PC-9 (cell line): ENCODE data around the gene NUDC. TPM values are rescaled to one million over a fixed set of nuclear protein-coding genes. Genes with fewer than 3 reads are reported as not detected.

Experiments
- BruUV-seq: library from RNA; stranded (reverse); fragments of 400-500 nt; replicated peaks from 2 replicates; lab custom pipeline; 2021; lab: Mats Ljungman, UMichigan
- CTCF ChIA-PET: fragments of 300-600 bp; sonication (Branson Sonifier 250); formaldehyde crosslinking; loops from one replicate; lab custom pipeline; 2022; ENCODE audit warnings: antibody characterized with exemption; lab: Charles Lee
- POLR2A ChIA-PET: fragments of 300-600 bp; sonication (Branson Sonifier 250); formaldehyde crosslinking; loops from one replicate; lab custom pipeline; 2022; ENCODE audit warnings: antibody characterized with exemption; ENCODE audit not compliant: unreplicated experiment; lab: Charles Lee
- DNase-seq, 2 experiments: peaks; one replicate each; pipeline versions ENCODE4 v3.0.0 to v3.0.0-alpha.2; 2015 to 2022; ENCODE audit warnings: mixed read lengths in 1 of 2
- H2AFZ ChIP-seq: fragments of 200-600 bp; sonication (generic); 2 replicates; pipeline ENCODE4 v1.8.1; 2017; ENCODE audit warnings: antibody characterized with exemption
- H3F3A ChIP-seq: fragments of 200-600 bp; sonication (generic); 2 replicates; pipeline ENCODE4 v1.8.1; 2017; ENCODE audit warnings: antibody characterized with exemption, mild to moderate bottlenecking, low read depth; ENCODE audit not compliant: insufficient read depth
- H3K27ac ChIP-seq: fragments of 200-600 bp; sonication (generic); 2 replicates; pipeline ENCODE4 v1.6.1; 2016; ENCODE audit warnings: mixed run types
- H3K27me3 ChIP-seq: fragments of 200-600 bp; sonication (generic); 2 replicates; pipeline ENCODE4 v1.6.1; 2016; ENCODE audit warnings: low read depth, mixed run types; ENCODE audit not compliant: insufficient read depth
- H3K36me3 ChIP-seq: fragments of 200-600 bp; sonication (generic); 2 replicates; pipeline ENCODE4 v1.6.1; 2016; ENCODE audit warnings: low read depth, mixed run types
- H3K4me1 ChIP-seq: fragments of 200-600 bp; sonication (generic); replicated peaks from 2 replicates; pipeline ENCODE4 v1.6.1; 2016; ENCODE audit warnings: mixed run types; ENCODE audit not compliant: insufficient read depth
- H3K4me2 ChIP-seq: fragments of 200-600 bp; sonication (generic); 2 replicates; pipeline ENCODE4 v1.6.1; 2017; ENCODE audit warnings: mixed run types
- H3K4me3 ChIP-seq: fragments of 200-600 bp; sonication (generic); 2 replicates; pipeline ENCODE4 v1.6.1; 2016; ENCODE audit warnings: mixed run types
- H3K79me2 ChIP-seq: fragments of 200-600 bp; sonication (generic); 2 replicates; pipeline ENCODE4 v1.6.1; 2017; ENCODE audit warnings: low read depth, mixed run types
- H3K9me2 ChIP-seq: fragments of 200-600 bp; sonication (generic); 2 replicates; pipeline ENCODE4 v1.8.1; 2017; ENCODE audit warnings: mild to moderate bottlenecking; ENCODE audit not compliant: insufficient read depth
- H3K9me3 ChIP-seq: fragments of 200-600 bp; sonication (generic); 2 replicates; pipeline ENCODE4 v1.8.1; 2016; ENCODE audit warnings: low read depth; ENCODE audit not compliant: insufficient read depth
- H4K20me1 ChIP-seq: fragments of 200-600 bp; sonication (generic); 2 replicates; pipeline ENCODE4 v1.8.1; 2017; ENCODE audit not compliant: insufficient read depth
- EZH2 ChIP-seq: fragments of 200-600 bp; sonication (generic); IDR thresholded peaks from 2 replicates; pipeline ENCODE4 v1.8.0; 2017; ENCODE audit warnings: antibody characterized with exemption, low read depth
- intact Hi-C: fragments of 100-400 bp; cut with micrococcal nuclease; formaldehyde crosslinking; loops from one replicate; pipeline ENCODE4 v1.10.0; 2022; ENCODE audit not compliant: unreplicated experiment
- total RNA-seq: library from RNA; stranded (reverse); gene quantifications from 2 replicates; pipeline ENCODE4 v1.2.3, GENCODE V29; 2021
- TF ChIP-seq, protein P1 (sequence below): fragments of 200-600 bp; sonication (generic); conservative IDR thresholded peaks from 2 replicates; pipeline ENCODE4 v1.6.1; 2017; ENCODE audit warnings: mixed run types, antibody characterized with exemption, mild to moderate bottlenecking, moderate library complexity

NUDC gene
- total RNA-seq, 1 experiment from 2014 or later: 104 TPM

DNA sequence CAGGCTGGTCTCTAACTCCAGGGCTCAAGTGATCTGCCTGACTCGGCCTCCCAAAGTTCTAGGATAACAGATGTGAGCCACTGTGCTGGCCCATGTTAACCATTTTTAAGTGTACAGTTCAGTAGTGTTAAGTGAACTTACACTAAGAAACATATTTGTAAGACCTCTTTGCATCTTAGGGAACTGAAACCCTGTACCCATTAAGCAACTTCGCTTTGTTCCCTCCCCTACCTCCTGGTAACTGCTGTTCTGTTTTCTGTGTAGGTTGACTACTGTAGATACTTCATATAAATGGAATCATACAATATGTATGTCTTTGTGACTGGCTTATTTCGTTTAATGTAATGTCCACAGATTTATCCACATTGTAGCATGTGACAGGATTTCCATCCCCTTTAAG is 11.0 kb downstream of the NUDC start:
- H3K36me3 ChIP-seq: 0 out of 2 replicates have a peak, but pooled peaks cover 9% of the 10 kb centered on the region
- H3K27ac ChIP-seq: no peak overlapping the region
- POLR2A ChIA-PET: no interaction called here
- CTCF ChIA-PET: no interaction called here
- H3K27me3 ChIP-seq: no peaks in the 10 kb centered on the region
- H3K9me2 ChIP-seq: no peaks in the 10 kb centered on the region
- intact Hi-C loops: no loop called here
- TF ChIP-seq, protein P1, sequence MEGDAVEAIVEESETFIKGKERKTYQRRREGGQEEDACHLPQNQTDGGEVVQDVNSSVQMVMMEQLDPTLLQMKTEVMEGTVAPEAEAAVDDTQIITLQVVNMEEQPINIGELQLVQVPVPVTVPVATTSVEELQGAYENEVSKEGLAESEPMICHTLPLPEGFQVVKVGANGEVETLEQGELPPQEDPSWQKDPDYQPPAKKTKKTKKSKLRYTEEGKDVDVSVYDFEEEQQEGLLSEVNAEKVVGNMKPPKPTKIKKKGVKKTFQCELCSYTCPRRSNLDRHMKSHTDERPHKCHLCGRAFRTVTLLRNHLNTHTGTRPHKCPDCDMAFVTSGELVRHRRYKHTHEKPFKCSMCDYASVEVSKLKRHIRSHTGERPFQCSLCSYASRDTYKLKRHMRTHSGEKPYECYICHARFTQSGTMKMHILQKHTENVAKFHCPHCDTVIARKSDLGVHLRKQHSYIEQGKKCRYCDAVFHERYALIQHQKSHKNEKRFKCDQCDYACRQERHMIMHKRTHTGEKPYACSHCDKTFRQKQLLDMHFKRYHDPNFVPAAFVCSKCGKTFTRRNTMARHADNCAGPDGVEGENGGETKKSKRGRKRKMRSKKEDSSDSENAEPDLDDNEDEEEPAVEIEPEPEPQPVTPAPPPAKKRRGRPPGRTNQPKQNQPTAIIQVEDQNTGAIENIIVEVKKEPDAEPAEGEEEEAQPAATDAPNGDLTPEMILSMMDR: no peak
- TF ChIP-seq EZH2: no peak
- H3K4me3 ChIP-seq: no peak overlapping the region
- no peaks in the 10 kb centered on the region; the same call in 1 of the 2 replicates for H3F3A ChIP-seq
- H2AFZ ChIP-seq: no peak overlapping the region
- no peak overlapping the region for H3K4me2 ChIP-seq
- H3K9me3 ChIP-seq: no peaks in the 10 kb centered on the region
- no peaks in the 10 kb centered on the region for H3K4me1 ChIP-seq
- BruUV-seq: no TSS peak
- H3K79me2 ChIP-seq: 0 out of 2 replicates have a peak, but pooled peaks cover 11% of the 10 kb centered on the region
- H4K20me1 ChIP-seq: no peaks in the 10 kb centered on the region; the same call in 1 of the 2 replicates
- DNase-seq: no peak

DNA sequence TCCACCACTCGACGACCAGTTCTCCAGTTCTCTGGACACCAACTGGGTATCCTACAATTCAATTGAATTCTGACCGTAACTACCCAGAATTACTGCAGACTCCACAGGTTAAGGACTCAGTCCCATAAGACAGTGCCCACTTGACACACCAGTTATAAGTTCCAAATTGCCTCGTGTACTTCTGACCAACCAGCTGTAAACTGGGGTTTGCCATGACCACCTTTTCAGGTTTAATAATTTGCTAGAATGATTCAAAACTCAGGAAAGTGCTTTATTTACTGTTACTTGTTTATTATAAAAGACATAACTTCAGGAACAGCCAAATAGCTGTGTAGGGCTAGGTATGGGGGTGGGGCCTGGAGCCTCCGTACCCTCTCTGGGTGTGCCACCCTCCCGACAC is 15.3 kb downstream of the NUDC start:
- no peak overlapping the region for H3K27ac ChIP-seq
- intact Hi-C loops: no loop called here
- no peak for TF ChIP-seq EZH2
- TF ChIP-seq, protein P1: no peak
- no TSS peak for BruUV-seq
- H3K4me2 ChIP-seq: no peak overlapping the region
- no peaks in the 10 kb centered on the region for H3K9me2 ChIP-seq
- H3K4me3 ChIP-seq: no peak overlapping the region
- H3K27me3 ChIP-seq: no peaks in the 10 kb centered on the region
- ChIA-PET POLR2A (no interaction called here), CTCF (no interaction called here)
- no peaks in the 10 kb centered on the region for H3K36me3 ChIP-seq
- no peaks in the 10 kb centered on the region; the same call in 1 of the 2 replicates for H3F3A ChIP-seq
- H3K4me1 ChIP-seq: no peaks in the 10 kb centered on the region
- 0 out of 2 replicates have a peak, but pooled peaks cover 12% of the 10 kb centered on the region for H3K79me2 ChIP-seq
- H2AFZ ChIP-seq: no peak overlapping the region
- peaks cover 12% of the 10 kb centered on the region; the same call in 1 of the 2 replicates for H4K20me1 ChIP-seq
- DNase-seq: no peak
- H3K9me3 ChIP-seq: no peaks in the 10 kb centered on the region

DNA sequence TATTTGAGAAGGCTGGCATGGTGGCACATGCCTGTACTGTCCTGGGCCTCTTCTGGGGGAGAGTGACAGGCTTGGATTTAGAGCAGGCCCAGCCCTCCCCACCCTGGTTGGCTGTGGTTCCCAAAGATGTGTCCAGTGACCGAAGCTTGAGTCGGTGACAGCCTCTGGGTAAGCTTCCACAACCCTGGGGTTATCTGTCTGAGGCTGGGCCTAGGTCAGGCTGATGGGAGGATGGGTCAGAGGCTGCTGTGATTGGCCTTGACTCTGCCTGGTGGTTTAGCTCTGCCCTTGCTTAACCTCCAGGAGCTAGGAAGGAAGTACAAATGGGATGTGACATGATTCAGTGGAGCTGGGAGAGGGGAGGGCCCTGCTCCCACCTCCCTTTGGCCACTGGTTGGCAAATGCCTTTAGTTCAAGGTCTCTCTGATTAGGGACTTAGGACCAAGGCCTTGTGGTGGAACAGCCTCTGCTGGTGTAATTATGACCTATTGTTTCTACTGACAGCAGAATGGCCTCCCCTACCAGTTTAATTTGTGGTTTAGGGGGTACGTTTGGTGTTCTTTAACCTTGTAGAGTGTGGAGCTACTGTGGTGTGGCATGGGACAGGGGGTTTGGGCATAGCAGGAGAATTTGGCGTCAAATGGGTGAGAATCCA is 16.6 kb downstream of the NUDC start:
- no peaks in the 10 kb centered on the region for H3K27me3 ChIP-seq
- no peaks in the 10 kb centered on the region for H3K9me3 ChIP-seq
- H3K4me2 ChIP-seq: no peak overlapping the region
- H3K36me3 ChIP-seq: no peaks in the 10 kb centered on the region
- H3K79me2 ChIP-seq: 0 out of 2 replicates have a peak, but pooled peaks cover 12% of the 10 kb centered on the region
- H3F3A ChIP-seq: no peaks in the 10 kb centered on the region; the same call in 1 of the 2 replicates
- ChIA-PET POLR2A (no interaction called here), CTCF (no interaction called here)
- no peak for DNase-seq
- H3K4me1 ChIP-seq: no peaks in the 10 kb centered on the region
- intact Hi-C loops: no loop called here
- H3K27ac ChIP-seq: no peak overlapping the region
- no peak overlapping the region for H3K4me3 ChIP-seq
- H3K9me2 ChIP-seq: no peaks in the 10 kb centered on the region
- H2AFZ ChIP-seq: no peak overlapping the region
- peaks cover 12% of the 10 kb centered on the region for H4K20me1 ChIP-seq
- TF ChIP-seq, protein P1: no peak
- TF ChIP-seq EZH2: no peak
- no TSS peak for BruUV-seq
